Raji (cell line): ENCODE data around the gene PSKH1.

Experiments
- POLR2A ChIP-seq: IDR thresholded peaks from 2 replicates; pipeline ENCODE4 v1.6.1; 2011; ENCODE audit warnings: low read depth, low read length, control low read depth; ENCODE audit not compliant: insufficient read depth

Gene PSKH1

DNA sequence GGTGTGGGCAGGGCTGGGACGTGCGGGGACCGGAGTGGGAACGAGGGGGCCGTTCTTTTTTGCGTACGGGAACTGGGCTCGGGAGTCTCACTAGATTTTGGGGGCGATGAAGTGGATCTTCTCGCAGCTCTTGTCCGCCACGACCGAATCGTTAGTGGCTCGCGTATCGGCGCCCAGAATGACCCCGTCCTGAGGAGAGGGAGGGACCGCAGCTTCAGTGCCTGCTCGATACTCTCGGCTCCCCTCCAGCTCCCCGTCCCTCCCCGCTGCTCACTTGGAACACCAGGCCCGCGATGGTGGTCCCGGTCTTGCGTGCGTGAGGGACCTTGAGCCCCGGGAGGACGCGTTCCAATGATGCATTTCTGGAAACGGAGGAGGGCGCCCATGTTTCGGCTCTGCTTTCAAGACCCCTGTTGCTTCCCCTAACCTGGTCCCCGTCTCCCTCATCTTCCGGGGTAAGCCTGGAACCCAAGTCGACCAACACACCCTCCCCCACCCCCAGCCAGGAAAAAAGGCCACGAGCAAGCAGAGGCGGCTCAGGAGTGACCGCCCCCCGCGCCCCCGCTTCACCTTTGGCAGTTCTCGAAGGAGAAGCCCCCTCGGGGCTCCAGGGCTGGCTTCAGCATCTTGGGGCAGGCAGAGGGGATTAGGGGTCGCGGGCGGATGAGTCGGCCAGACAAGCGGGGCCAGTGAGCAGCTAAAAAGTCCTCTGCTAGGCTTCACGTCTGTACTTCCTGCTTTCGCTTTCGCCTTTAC is 43.2 kb downstream of the PSKH1 start, which contains the start of gene PSMB10:
Gene PSMB10, minus strand, starts transcription at position 727 of the 756 bp plus-strand sequence. Its CDS starts 101 bp downstream, at position 626.
- peak; percentile 71 for TF ChIP-seq POLR2A

DNA sequence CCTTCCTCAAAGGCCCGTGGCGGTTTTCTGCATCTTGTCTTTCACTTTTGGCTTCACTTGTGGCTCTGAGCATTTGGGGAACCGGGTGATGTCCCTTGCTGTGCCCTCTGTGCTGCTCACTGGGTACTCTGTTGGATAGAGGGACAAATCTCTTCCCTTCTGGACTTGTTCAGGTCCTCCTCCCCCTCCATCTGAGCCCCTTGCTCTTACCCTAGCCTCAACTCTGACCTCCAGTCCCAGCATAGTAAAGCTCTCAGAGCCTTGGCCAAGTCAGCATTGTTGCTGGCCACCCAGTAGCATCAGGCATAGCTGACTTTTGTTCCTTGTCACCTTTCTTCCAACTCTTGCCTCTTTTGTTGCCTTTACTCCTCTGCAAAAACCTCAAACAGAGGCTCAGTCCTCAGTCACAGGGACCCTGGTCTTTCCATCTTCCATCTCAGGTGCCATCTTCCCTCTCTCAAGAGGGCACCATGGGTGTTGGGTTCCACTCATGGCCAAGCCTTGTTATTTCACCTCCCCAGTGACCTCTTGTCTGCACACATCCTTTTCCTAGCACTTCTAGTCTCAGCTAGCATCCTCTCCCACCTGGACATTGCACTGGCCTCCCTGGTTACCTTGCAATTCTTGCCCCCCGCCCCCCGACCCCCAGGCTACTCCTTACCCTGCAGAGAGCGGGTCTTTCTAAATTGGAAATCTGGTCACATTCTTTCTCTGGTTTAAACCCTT is 44.0 kb downstream of the PSKH1 start:
- peak; percentile 15; the same call in 1 of the 2 replicates for TF ChIP-seq POLR2A

DNA sequence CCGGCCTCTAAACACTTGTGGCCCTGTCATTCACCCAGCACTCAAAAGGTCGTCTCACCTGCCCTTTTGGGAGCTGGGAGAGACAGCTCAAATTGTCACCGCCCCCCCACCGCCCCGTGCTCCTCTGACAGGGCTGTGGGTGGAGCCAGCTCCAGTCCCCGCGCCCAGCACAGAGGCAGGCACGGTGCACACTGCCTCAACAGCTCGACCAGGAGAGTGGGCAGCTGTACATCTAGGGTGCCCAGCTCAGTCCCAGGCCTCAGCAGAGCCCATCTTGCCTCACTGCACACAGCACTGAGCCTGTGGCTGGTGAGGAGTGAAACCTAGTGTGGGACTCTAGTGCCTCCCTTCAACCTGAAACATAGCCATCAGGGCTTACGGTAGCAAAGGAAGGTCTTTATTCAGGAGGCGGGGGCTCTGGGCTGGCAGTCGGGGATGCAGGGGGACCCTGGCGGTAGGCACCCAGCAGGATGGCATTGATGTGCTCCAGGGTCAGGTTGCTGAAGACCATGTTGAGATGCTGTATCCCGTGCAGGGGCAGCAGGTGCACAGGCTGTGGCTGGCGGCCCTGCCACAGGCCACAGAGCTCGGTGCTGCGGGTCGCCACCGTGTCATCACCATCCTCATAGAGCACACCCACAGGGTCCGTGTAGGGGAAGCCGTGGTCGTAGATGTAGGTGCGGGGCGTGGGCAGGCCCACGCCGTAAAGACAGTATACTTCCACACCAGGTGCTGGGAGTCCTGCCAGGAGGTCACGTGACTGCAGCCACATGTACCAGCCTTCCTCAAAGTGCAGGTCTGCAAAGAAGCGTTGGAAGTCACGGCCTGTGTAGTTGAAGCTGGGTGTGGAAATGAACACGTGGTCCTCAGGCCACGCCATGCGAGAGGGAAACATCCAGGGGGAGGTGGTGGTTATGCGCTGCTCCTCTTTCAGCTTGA is 46.7 kb downstream of the PSKH1 start:
- TF ChIP-seq POLR2A, result 0 out of 2 replicates have a peak, but pooled peaks have one; percentile 5

DNA sequence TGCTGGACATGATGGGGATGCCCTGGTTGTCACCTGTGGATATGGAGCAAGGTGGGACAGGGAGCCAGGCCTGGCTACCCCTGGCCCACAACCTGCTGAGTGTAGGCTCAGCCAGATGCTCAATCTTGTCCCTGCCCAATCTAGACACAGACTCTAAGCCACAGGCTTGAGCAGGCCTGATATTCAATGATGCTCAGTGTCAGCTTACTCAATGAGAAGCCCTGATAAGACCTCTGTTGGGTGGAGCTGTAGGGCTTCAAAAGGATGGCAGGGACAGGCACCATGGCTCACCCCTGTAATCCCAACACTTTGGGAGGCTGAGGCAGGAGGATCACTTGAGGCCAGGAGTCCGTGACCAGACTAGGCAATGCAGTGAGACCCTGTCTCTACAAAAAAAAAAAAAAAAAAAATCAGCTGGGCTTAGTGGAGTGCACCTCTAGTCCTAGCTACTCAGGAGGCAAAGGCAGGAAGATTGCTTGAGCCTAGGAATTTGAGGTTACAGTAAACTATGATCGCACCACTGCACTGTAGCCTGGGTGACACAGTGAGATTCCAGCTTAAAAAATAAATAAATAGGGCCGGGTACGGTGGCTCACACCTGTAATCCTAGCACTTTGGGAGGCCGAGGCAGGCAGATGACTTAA is 47.5 kb downstream of the PSKH1 start:
- no peak for TF ChIP-seq POLR2A

DNA sequence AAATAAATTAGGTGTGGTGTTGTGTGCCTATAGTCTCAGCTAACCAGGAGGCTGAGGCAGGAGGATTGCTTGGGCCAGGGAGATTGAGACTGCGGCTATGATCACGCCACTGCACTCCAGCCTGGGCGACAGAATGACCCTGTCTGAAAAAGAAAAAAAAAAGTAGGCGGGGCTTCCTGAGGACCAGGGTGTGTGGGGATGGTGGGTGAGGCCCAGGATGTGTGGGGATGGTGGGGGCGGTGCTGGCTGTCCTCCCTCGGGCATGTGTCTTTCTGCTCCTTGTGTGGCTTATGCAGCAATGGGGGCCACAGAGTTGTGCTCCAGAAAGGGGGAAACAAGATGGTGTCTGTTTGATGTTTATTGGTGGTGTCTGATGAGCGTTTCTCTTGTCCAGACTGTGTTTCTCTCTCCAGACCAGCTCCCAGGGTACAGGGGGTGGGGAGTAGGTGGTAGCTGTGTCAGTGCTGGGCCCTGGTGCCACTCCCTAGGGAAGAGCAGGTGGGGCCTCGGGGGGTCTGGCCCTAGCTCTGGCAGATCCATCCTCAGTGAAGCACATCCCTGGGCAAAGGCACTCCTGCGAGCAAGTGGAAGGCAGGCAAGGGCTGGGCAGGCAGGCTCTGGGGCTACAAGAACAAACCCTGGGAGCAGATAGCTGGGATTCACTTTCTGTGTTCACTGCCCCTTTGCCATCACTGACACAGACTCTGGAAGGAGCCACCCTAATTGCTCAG is 48.6 kb downstream of the PSKH1 start:
- peak; percentile 2; the same call in 1 of the 2 replicates for TF ChIP-seq POLR2A

DNA sequence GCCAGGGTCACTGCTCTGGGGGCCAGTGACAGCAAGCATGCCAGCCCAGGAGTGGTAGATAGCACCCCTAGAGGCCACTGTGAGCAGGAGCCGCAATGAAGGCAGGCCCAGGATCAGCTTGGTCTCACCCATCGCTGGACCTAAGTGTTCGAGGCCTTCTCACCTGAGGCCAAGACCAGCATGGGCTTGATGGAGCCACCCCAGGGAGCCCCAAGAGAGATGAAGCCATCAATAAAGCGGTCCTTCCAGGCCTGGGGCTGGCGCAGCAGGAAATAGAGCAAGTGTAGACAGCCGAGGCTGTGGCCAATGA is 49.1 kb downstream of the PSKH1 start:
- TF ChIP-seq POLR2A, result no peak; the same call in none of the 2 replicates

DNA sequence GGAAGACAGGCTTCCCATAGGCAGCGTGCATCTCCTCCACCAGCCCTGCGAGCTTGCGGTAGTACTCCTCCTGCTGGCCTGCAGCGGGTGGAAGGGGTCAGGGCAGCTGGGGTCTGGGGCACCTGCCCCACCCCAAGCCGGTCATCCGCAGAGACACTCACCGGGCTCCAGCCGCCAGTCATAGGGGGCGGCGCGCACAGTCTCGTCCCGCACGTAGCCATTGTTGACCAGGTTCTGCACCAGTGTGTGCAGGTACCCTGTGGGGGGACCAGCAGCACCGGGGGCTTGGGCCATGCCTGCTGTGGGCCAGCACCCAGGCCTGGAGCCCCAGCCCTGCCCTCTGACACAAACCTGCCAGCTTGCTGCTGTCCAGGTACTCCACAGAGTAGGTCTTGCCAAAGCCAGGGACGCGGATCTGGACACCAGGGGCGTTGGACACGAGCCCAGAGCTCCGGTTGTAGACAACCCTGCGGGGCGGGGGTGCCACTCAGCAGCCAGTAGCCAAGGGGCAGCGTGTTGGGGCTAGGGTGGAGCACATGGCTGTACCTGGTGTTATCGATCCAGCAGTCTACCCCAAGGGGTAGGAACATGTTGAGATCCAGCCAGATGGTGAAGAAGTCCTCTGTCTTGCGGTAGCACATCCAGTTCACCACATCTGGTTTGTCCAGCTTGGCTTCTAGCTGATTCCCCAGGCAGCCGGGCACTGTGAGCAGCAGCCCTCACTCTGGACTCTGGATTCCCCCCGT is 49.6 kb downstream of the PSKH1 start:
- TF ChIP-seq POLR2A, result no peak; the same call in none of the 2 replicates

DNA sequence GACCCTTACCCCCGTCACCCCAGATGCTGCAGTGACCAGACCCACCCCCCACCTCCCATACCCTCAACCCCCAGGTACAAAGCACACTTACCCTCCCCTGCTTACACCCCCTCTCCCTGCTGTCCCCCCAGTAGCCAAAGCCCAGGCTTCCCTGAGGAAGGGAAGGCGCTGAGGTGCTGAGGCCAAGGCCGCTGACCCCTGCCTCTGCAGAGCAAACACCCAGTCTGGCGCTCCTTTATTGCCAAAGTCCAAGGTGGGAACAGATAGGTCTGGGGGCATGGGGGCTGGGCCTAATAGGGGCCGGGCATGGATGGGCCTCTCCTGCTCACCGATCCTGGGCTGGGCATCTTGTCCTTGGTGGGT is 50.2 kb downstream of the PSKH1 start:
- TF ChIP-seq POLR2A, result no peak

DNA sequence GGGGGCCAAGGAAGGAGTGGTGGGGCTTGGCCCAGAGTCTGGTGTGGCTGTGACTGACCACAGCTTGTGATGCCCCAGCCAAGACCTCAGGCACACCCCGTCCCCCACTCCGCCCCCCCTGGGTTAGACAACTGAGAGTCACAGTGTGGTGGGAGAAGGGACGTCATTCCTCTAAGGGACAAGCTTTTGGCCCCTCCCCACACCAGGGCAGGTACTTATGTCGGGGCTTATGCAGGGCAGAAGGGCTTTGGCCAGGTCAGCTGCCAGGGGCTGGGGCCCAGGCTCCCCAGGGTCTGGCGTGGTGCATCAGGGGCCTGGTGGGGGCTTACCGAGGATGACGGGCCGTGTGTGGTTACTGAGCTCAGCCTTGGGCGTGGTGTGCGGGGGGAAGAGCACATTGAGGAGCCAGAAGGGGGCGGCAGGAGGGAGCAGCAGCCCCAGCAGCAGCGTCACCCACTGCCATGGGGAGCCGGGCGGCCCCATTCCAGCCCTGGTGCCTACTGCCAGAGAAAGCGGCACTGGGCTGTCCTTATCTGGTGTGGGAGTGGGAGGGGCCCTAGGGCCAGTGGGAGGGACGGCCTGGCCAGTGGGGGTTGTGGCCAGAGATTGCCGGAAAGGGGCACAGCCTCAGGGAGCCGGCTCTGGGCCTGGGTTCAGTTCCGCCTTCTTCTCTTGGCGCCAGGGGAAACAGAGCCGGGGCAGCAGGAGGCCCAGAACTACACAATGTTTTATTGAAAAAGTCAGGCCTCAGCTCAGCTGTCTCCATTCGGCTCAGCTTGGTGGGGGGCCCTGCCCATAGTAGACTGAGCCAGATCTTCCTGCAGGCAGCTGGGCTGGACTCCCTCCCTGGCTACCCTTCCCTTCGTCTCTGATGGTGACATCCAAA is 50.8 kb downstream of the PSKH1 start, which contains the start of gene LCAT:
Gene LCAT, minus strand, starts transcription at position 502 of the 886 bp plus-strand sequence. Its CDS starts 19 bp downstream, at position 483.
- no peak for TF ChIP-seq POLR2A

DNA sequence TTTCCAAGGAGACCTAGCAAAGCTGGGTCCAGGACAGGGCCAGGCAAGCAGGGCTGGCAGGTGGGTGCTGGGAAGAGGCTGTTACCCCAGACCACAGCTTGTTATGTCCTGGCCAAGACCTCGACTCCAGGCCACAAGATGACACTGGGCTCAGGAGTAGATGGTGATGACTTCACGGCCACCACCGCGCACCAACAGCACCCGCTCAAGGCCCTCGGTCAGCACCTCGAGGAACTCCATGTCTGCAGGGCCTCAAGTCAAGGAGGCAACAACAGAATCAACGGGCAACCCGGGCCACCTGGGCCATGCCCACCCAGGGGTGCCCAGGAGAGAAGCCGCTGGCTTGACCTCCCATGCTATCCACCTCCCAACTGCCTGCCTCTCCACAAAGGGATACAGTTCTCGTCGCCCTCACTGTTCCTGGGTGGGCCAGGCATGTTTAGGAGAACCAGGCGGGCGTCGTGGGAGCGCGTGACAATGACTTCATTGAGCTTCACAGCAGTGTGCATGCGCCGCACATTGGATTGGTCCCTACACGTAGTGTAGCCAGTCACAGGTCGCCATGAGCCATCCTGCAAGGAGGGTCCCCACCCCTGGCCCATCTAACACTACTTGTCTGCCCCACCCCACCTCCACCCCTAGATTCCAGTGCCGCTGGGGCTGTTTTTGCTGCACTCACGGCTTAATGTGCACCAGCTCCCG is 51.8 kb downstream of the PSKH1 start:
- peak; percentile 34 for TF ChIP-seq POLR2A

DNA sequence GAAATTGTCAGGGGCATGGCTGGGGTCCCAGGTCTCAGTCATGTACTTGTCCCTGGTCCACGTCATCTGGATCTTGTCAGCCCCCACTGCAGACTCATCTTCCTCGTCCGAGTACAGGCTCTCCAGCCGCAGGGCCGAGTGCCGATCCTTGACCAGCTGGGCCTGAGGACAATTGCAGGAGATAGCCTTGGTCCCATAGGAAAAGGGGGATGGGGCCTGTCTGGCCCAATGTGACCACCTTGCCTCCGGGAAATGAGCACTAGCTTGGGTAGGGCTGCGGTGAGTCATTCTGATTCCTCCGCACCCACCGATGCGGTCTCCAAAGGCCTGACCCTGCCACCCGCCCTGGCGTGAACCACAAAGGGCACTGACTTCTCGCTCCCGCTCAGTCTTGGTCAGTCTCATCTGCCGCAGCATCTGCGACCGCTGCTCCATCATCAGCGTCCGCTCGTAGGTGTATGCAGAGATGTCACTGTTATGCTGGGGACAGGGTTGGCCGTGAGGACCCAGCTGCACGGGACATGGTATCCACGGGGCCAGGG is 52.4 kb downstream of the PSKH1 start:
- no peak for TF ChIP-seq POLR2A
